NCI-H748 (cell line): ENCODE measurements around the gene CHGA.

ENCODE experiments used
- DNase-seq: peaks from one replicate; lab custom pipeline; 2025; ENCODE audit not compliant: unreplicated experiment; lab: John Stamatoyannopoulos, UW

CHGA gene, protein sequence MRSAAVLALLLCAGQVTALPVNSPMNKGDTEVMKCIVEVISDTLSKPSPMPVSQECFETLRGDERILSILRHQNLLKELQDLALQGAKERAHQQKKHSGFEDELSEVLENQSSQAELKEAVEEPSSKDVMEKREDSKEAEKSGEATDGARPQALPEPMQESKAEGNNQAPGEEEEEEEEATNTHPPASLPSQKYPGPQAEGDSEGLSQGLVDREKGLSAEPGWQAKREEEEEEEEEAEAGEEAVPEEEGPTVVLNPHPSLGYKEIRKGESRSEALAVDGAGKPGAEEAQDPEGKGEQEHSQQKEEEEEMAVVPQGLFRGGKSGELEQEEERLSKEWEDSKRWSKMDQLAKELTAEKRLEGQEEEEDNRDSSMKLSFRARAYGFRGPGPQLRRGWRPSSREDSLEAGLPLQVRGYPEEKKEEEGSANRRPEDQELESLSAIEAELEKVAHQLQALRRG

GRCh38 chr14:92922883-92923743, at the start of gene CHGA:
Gene CHGA, plus strand, starts transcription at chr14:92923150. Its CDS starts 210 bp downstream, at chr14:92923360.
- DNase-seq, result peak; percentile 88

DNA sequence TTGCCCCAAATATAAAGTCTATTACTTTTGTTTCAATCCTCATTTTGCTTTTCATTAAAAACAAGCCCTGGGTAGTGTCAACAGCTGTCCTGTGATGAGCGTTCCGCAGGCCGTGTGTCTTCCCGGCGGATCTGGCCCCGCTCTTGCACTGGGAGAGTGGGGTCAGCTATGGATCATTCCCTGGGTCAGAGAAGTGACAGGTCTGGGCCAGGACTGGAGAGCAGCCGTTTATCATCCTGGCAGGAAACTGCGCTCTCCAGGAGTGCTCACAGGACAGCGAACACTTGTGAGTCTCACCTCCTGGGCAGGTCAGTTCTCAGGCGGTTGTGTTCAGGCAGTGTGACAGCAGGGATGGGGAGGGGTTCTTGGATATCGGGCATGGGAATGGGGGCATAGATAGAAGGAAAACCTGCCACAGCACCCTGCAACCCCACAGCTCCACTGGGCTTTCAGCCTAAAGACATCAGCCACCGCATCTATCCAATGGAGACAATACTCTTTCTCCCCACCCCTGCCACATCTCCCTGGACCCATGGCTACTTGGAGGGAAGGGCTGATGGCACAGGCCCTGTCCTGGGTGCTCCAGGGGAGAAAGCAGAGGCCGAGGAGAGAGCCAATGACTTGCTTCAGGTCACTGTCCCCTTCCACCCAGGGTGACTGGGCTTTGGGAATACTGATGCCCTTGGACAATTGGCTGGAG, 47.8 kb upstream of the CHGA start:
- DNase-seq, result peak; percentile 25

- peak; percentile 41 for DNase-seq
Observed at GRCh38 chr14:92877757-92878431, 45.1 kb upstream of the CHGA start.

DNA sequence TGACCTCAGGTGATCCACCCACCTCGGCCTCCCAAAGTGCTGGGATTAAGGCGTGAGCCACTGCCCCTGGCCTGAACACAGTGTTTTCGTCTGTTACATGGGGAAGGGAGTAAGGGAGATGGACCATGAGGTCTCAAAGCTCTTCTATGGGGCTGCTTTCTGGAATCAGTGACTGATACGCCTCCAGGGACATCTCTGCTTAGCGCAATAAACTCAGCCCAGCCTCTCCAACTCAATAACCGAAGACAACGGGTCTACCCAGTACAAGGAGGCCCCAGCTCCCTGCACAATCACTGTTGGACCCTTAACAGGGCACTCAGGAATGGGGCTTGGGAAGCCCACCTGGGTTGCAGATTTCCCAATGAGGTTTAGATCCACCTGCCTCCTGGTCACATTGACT, 42.6 kb upstream of the CHGA start:
- no peak for DNase-seq

GRCh38 chr14:92880851-92881250, 42.1 kb upstream of the CHGA start:
- DNase-seq, result peak; percentile 95

GRCh38 chr14:92883066-92883465, 39.9 kb upstream of the CHGA start:
- no peak for DNase-seq

GRCh38 chr14:92884410-92884809, 38.5 kb upstream of the CHGA start:
- no peak for DNase-seq

GRCh38 chr14:92885279-92886061, 37.5 kb upstream of the CHGA start:
- no peak for DNase-seq

- DNase-seq, result peak; percentile 100
Observed at GRCh38 chr14:92886337-92886736, 36.6 kb upstream of the CHGA start.

DNA sequence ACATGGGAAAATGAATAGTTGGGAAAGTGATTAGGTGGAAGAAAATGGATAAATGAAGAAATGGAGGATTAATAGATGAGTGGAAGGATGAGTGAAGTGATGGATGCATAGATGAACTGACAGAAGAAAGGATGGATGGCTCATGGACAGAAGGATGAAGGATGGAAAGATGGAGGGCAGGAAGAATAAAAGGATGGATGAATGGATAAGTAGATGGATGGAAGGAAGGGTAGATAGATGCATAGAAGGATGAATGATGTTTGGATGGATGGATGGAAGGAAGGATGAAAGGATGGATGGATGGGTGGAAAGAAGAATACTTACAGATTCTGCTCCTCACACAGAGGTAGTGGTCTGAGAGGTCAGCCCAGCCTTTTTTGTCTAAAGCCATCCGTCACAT, 35.8 kb upstream of the CHGA start:
- no peak for DNase-seq

- DNase-seq, result no peak
Observed at GRCh38 chr14:92888896-92889295, 34.1 kb upstream of the CHGA start.

DNA sequence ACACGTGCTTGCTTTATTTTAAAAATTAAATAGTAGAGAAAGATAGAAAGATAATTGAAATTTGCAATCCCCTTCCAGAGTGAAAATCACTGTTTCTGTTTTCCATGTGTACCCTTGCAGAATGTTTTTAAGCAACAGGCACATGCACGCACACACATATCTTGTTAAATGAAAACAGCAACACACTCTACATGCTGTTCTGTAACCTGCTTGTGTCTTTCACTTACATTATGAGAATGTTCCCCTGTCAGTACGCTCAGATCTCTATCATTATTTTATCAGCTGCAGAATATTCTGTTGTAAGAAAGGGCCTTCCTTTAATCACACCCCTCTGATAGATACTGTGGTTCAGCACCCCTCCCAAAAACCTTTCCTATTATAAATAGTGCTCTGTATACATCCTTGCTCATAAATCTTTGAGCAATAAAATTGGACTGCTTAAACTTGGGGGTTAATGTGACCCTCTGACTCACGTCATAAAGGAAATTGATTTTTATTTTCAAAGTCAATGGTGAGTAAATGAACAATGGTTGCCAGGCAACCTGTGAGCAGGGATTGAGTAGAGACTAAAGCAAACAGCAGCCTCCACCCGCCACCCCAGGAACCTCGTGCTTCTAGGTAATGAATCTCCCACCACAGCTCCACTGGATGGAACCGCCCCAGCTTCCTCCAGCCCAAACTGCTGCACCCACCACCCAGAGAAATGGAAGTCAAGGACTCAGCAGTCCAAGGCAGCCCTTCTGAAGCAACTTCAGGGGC, 31.9 kb upstream of the CHGA start:
- DNase-seq, result peak; percentile 99

GRCh38 chr14:92892589-92892988, 30.4 kb upstream of the CHGA start:
- DNase-seq, result no peak

GRCh38 chr14:92895352-92895878, 27.5 kb upstream of the CHGA start:
- no peak for DNase-seq

DNA sequence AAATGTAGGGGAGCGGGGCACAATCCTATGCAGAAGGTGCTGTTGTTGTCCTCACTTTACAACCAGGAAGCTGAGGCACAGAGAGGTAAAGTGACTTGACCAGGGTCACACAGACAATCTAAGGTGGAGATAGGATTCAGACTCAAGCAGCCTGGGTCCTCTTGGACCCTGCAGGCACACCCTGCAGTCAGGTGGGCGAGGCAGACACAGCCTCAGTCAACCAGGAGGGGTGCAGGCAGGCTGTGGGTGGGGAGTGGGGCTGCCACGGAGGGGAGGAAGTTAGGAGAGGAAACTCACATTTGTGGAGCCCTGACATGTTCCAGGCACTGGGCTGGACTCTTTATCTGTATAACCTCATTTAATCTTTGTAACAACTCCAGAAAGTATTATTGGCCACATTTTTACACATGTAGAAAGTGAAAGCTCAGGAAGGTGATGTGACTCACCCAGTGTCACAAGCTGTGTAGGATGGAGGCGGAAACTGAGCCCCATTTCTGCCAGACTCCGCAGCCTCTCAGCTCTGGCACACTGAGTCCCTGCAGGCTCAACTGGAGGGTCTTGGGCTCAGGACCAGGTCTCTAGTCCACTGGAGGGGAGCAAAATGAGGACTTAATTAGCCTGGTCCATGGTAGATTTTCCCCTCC, 24.9 kb upstream of the CHGA start:
- DNase-seq, result no peak

DNA sequence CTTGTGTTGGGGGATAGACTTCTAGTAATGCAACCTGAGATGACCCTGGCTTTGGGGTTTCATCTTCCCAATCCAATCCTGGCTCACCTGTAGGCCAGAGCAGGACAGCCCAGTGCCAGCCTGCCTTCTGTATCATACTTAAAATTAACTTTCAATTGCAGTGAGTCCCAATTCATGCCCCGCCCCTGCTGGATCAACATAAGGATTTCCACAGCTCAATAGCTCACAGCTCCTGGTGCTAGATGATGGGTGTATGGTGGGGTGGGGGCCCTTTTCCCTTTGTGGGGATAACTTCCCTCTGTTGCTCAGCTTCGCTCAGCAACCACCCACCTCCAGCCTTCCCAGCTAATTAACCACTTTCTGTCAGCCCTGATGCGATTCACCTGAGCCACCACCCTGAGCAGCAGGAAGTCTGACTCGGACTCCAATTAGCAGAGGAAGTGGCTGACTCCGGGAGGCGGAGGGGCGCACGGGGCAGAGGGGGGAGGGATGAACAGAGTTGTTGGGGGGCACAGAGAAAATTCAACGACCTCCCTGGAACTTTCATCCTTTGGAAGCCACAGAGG, 24.3 kb upstream of the CHGA start:
- DNase-seq, result peak; percentile 42

DNA sequence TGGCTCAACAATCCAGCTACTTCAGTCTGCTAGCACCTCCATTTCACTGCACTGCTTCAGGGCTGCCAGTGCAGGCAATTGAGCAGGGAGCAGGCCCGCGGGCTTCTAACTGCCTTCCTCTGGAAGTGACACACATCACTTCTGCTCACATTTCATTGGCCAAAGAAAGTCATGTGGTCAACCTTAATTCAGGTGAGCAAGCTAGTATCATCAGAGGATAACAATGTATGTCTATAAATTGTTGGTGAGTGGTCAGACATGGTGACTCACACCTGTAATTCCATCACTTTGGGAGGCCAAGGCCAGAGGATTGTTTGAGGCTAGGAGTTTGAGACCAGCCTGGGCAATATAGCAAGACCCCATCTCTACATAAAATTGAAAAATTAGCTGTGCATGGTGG, 22.3 kb upstream of the CHGA start:
- DNase-seq, result no peak

- no peak for DNase-seq
Observed at GRCh38 chr14:92902191-92902590, 20.8 kb upstream of the CHGA start.
